Epithelial cell of umbilical artery (primary cell): ENCODE results near the gene BORA. TPM values are rescaled to one million over a fixed set of nuclear protein-coding genes. Genes with fewer than 3 reads are reported as not detected.

Experiments
- total RNA-seq: library from RNA; depleted of rRNA; stranded (reverse); fragments of >200 nt; gene quantifications from 2 replicates; pipeline ENCODE4 v1.2.3, GENCODE V29; 2014

Gene BORA
- 10.1 and 10.3 TPM in 2 replicates for total RNA-seq

GRCh38 chr13:72727417-72728289 is at the start of gene BORA, which contains the start of gene MZT1:
BORA (plus strand) TSS chr13:72727923; CDS start chr13:72728941, 1,018 bp downstream.
MZT1 (minus strand) TSS chr13:72727629; CDS start chr13:72727602, 27 bp downstream.

GRCh38 chr13:72781451-72782439 is 54.0 kb downstream of the BORA start, which contains the start of the genes DIS3 and PIBF1:
DIS3 (minus strand) TSS chr13:72781900; CDS start chr13:72781832, 68 bp downstream.
PIBF1 (plus strand) TSS chr13:72782133; CDS start chr13:72783470, 1,337 bp downstream.

Other genes with a start within 250 kb of the BORA start
- gene MZT1, start 294 bp upstream of the BORA start, total RNA-seq, result 32.8 and 34.0 TPM in 2 replicates
- gene DIS3, start 54.0 kb downstream of the BORA start, total RNA-seq, result 40.3 and 44.5 TPM in 2 replicates
- 27.1 and 28.6 TPM in 2 replicates for gene PIBF1, start 54.2 kb downstream of the BORA start, total RNA-seq